OCI-LY1 (cell line): ENCODE data around the gene DNAI7.

Source experiments
- H2AFZ ChIP-seq: fragments of 200-600 bp; sonication (generic), shearing (Covaris generic); 2 replicates; pipeline ENCODE4 v1.6.0; 2014; ENCODE audit warnings: antibody characterized with exemption, mild to moderate bottlenecking, low read length
- H3F3A ChIP-seq: fragments of 200-600 bp; sonication (generic), shearing (Covaris generic); 2 replicates; pipeline ENCODE4 v1.6.0; 2014; ENCODE audit warnings: mild to moderate bottlenecking, antibody characterized with exemption, low read length, moderate library complexity; ENCODE audit not compliant: insufficient read depth
- H3K27ac ChIP-seq: fragments of 200-600 bp; sonication (generic); 2 replicates; pipeline ENCODE4 v1.5.1; 2014; ENCODE audit warnings: low read length, mixed run types, mild to moderate bottlenecking, low read depth; ENCODE audit not compliant: poor library complexity, severe bottlenecking
- H3K27me3 ChIP-seq: fragments of 200-600 bp; sonication (generic); 2 replicates; pipeline ENCODE4 v1.6.0; 2014; ENCODE audit warnings: antibody characterized with exemption, mild to moderate bottlenecking, low read length, moderate library complexity; ENCODE audit not compliant: insufficient read depth
- H3K36me3 ChIP-seq: fragments of 200-600 bp; sonication (generic); 2 replicates; pipeline ENCODE4 v1.6.1; 2014; ENCODE audit warnings: mild to moderate bottlenecking, antibody characterized with exemption, low read length, moderate library complexity, mixed read lengths; ENCODE audit not compliant: insufficient read depth
- H3K4me1 ChIP-seq: fragments of 200-600 bp; sonication (generic); 2 replicates; pipeline ENCODE4 v1.5.1; 2014; ENCODE audit warnings: mild to moderate bottlenecking, low read length, moderate library complexity; ENCODE audit not compliant: insufficient read depth, severe bottlenecking
- H3K4me2 ChIP-seq: fragments of 200-600 bp; sonication (generic), shearing (Covaris generic); 2 replicates; pipeline ENCODE4 v1.6.1; 2014; ENCODE audit warnings: low read length
- H3K4me3 ChIP-seq: fragments of 200-600 bp; sonication (generic); 2 replicates; pipeline ENCODE4 v1.5.1; 2014; ENCODE audit warnings: low read length, low read depth, mild to moderate bottlenecking, mixed read lengths; ENCODE audit not compliant: poor library complexity, severe bottlenecking
- H3K79me2 ChIP-seq: fragments of 200-600 bp; shearing (Covaris generic); 2 replicates; pipeline ENCODE4 v1.6.1; 2016; ENCODE audit warnings: mixed run types, low read length, mixed read lengths; ENCODE audit not compliant: insufficient read depth
- H3K9ac ChIP-seq: fragments of 200-600 bp; sonication (generic), shearing (Covaris generic); 2 replicates; pipeline ENCODE4 v1.6.1; 2014; ENCODE audit warnings: mild to moderate bottlenecking, low read length, mixed read lengths
- H3K9me2 ChIP-seq: fragments of 200-600 bp; sonication (generic), shearing (Covaris generic); 2 replicates; pipeline ENCODE4 v1.6.1; 2014; ENCODE audit warnings: low read depth, mild to moderate bottlenecking, low read length, mixed read lengths
- H3K9me3 ChIP-seq: fragments of 200-600 bp; shearing (Covaris generic); 2 replicates; pipeline ENCODE4 v1.6.1; 2014; ENCODE audit warnings: low read length, mixed read lengths
- H4K20me1 ChIP-seq: fragments of 200-600 bp; sonication (generic), shearing (Covaris generic); 2 replicates; pipeline ENCODE4 v1.6.0; 2016; ENCODE audit warnings: mild to moderate bottlenecking, low read length; ENCODE audit not compliant: insufficient read depth
- EZH2 ChIP-seq: fragments of 200-600 bp; sonication (generic), shearing (Covaris generic); IDR thresholded peaks from 2 replicates; pipeline ENCODE4 v1.8.0; 2017; ENCODE audit warnings: borderline replicate concordance, mixed run types, mild to moderate bottlenecking, antibody characterized with exemption, low read length, moderate library complexity, mixed read lengths
- TF ChIP-seq, protein P1 (sequence below): fragments of 200-600 bp; sonication (generic), shearing (Covaris generic); IDR thresholded peaks from 2 replicates; pipeline ENCODE4 v1.5.1; 2017; ENCODE audit warnings: mild to moderate bottlenecking, antibody characterized with exemption, low read length, moderate library complexity, mixed read lengths

The DNAI7 gene

GRCh38 chr12:25200703-25201102 lies 5.7 kb upstream of the DNAI7 start:
- no peak overlapping the region for H3K4me3 ChIP-seq
- no peak overlapping the region for H2AFZ ChIP-seq
- H3K27me3 ChIP-seq: no peaks in the 10 kb centered on the region
- TF ChIP-seq, protein P1, sequence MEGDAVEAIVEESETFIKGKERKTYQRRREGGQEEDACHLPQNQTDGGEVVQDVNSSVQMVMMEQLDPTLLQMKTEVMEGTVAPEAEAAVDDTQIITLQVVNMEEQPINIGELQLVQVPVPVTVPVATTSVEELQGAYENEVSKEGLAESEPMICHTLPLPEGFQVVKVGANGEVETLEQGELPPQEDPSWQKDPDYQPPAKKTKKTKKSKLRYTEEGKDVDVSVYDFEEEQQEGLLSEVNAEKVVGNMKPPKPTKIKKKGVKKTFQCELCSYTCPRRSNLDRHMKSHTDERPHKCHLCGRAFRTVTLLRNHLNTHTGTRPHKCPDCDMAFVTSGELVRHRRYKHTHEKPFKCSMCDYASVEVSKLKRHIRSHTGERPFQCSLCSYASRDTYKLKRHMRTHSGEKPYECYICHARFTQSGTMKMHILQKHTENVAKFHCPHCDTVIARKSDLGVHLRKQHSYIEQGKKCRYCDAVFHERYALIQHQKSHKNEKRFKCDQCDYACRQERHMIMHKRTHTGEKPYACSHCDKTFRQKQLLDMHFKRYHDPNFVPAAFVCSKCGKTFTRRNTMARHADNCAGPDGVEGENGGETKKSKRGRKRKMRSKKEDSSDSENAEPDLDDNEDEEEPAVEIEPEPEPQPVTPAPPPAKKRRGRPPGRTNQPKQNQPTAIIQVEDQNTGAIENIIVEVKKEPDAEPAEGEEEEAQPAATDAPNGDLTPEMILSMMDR: no peak
- no peak for TF ChIP-seq EZH2
- no peaks in the 10 kb centered on the region for H3K9me2 ChIP-seq
- H3K4me1 ChIP-seq: peaks cover 5% of the 10 kb centered on the region
- H3K79me2 ChIP-seq: no peaks in the 10 kb centered on the region
- no peak overlapping the region for H3K27ac ChIP-seq
- H3F3A ChIP-seq: no peaks in the 10 kb centered on the region
- H3K4me2 ChIP-seq: no peak overlapping the region
- H4K20me1 ChIP-seq: no peaks in the 10 kb centered on the region
- no peak overlapping the region for H3K9ac ChIP-seq
- H3K36me3 ChIP-seq: no peaks in the 10 kb centered on the region; the same call in 1 of the 2 replicates
- H3K9me3 ChIP-seq: no peaks in the 10 kb centered on the region

GRCh38 chr12:25197608-25198007 lies 2.6 kb upstream of the DNAI7 start:
- no peaks in the 10 kb centered on the region for H3K9me2 ChIP-seq
- H3K27ac ChIP-seq: no peak overlapping the region
- H3K79me2 ChIP-seq: no peaks in the 10 kb centered on the region
- H3K9me3 ChIP-seq: no peaks in the 10 kb centered on the region
- no peaks in the 10 kb centered on the region for H3K27me3 ChIP-seq
- H3K4me3 ChIP-seq: no peak overlapping the region
- TF ChIP-seq, protein P1: no peak
- no peak for TF ChIP-seq EZH2
- peaks cover 14% of the 10 kb centered on the region for H3K4me1 ChIP-seq
- no peaks in the 10 kb centered on the region for H4K20me1 ChIP-seq
- no peak overlapping the region for H2AFZ ChIP-seq
- H3K36me3 ChIP-seq: no peaks in the 10 kb centered on the region
- H3K9ac ChIP-seq: no peak overlapping the region
- no peak overlapping the region for H3K4me2 ChIP-seq
- H3F3A ChIP-seq: no peaks in the 10 kb centered on the region

- no peaks in the 10 kb centered on the region for H4K20me1 ChIP-seq
- H3F3A ChIP-seq: no peaks in the 10 kb centered on the region
- H3K4me2 ChIP-seq: peak overlapping the region; percentile 93
- H3K79me2 ChIP-seq: no peaks in the 10 kb centered on the region
- peaks cover 14% of the 10 kb centered on the region for H3K4me1 ChIP-seq
- no peaks in the 10 kb centered on the region for H3K27me3 ChIP-seq
- TF ChIP-seq, protein P1: no peak
- TF ChIP-seq EZH2: no peak
- H3K9me3 ChIP-seq: no peaks in the 10 kb centered on the region
- H2AFZ ChIP-seq: no peak overlapping the region
- H3K36me3 ChIP-seq: no peaks in the 10 kb centered on the region
- H3K9ac ChIP-seq: no peak overlapping the region
- H3K9me2 ChIP-seq: no peaks in the 10 kb centered on the region
- H3K4me3 ChIP-seq: peak overlapping the region; percentile 72
- H3K27ac ChIP-seq: no peak overlapping the region
Observed at GRCh38 chr12:25194722-25195055, 271 bp downstream of the DNAI7 start.
